ENCODE results near the gene FOXRED2.
A peak's percentile ranks its signal among the peaks of the same experiment; 100 is the strongest.

The FOXRED2 gene

GRCh38 chr22:36464715-36465231 lies 42.1 kb downstream of the FOXRED2 start:
- TF ChIP-seq Cebpa-rat (IDR thresholded peaks at IDR 0.05) = no peak
- Histone ChIP-seq H3K9me3 (no peaks in the 10 kb centered on the region), H3K4me2 (peak overlapping the region; percentile 88), H3K4me3 (no peak overlapping the region), H4K20me1 (no peaks in the 10 kb centered on the region), H3K36me3 (no peaks in the 10 kb centered on the region), H3K4me1 (peaks cover 96% of the 10 kb centered on the region), H3K27me3 (no peaks in the 10 kb centered on the region), H3K27ac (no peak overlapping the region; the same call in 1 of the 2 replicates), H3K9ac (no peak overlapping the region)

DNA sequence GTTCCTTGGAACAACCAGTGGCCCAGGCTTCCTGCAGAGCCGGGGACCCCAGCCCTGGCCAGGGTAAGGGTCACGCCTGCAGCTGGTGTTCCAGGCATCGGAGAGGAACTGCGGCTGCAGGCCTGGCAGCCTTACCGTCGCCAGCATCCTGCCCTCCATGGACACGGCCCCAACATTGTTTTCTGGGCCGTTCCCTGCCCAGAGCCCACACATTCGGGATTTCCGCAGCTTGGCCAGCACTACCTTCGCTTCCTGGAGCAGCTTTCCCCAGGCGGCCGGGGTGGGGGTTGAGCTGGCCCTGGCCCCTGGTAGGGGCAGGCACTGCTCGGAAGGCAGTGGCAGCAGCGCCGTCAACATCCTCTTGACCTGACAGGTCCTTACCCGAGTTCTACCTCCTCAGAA lies 43.1 kb downstream of the FOXRED2 start:
- Histone ChIP-seq H4K20me1 (no peaks in the 10 kb centered on the region), H3K36me3 (no peaks in the 10 kb centered on the region), H3K9ac (no peak overlapping the region), H3K27me3 (no peaks in the 10 kb centered on the region), H3K9me3 (no peaks in the 10 kb centered on the region), H3K4me3 (no peak overlapping the region), H3K27ac (peak overlapping the region; percentile 3; the same call in 1 of the 2 replicates), H3K4me1 (peaks cover 96% of the 10 kb centered on the region), H3K4me2 (peak overlapping the region; percentile 88; the same call in 1 of the 2 replicates)
- no peak for TF ChIP-seq Cebpa-rat (IDR thresholded peaks at IDR 0.05)

DNA sequence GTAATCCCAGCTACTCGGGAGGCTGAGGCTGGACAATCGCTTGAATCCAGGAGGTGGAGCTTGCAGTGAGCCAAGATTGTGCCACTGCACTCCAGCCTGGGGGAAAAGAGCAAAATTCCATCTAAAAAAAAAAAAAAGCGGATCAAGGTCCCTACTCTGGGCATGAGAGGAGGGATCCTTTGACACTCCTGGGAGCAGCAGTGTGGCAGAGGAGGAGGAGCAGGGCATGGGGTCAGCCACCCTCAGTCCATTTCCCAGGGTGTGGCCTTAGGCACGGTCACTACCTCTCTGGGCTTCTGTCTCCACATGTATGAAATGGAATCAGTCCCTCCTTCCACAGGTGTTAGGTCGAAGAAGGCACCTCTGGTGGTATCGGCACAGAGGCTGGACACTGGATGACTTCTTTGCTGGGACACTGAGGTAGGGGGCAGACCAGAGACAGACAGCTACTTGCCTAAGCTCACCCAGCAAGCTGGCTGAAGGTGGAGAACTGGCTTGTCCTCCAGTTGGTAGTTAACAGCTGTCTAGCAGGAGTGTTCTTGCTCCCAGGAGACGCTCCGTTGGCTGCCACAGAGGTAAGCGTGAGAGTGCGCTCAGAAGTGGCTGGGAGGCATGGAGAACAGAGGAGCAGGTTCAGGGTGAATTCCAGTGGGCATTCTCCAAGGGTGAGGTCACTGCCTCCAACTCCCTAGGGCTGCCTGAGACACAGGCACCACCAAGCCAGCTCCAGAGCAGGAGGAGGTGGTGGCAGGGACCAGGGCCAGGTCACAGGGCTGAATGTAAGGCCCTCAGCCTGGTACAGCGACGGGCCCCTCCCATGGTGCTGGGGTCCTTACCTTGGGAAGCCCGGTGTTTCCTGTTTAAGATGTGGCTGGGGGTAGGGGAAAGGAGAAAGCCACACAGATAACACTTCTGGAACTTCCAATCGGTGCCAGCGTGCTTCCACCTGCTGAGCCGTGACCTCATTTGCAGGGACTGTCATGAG lies 44.9 kb downstream of the FOXRED2 start:
- Histone ChIP-seq H3K36me3 (no peaks in the 10 kb centered on the region), H4K20me1 (no peaks in the 10 kb centered on the region), H3K27me3 (no peaks in the 10 kb centered on the region), H3K27ac (peak overlapping the region; percentile 38), H3K4me1 (peaks cover 96% of the 10 kb centered on the region), H3K9ac (0 out of 2 replicates have a peak overlapping the region, but pooled peaks have one; percentile 9), H3K4me3 (no peak overlapping the region), H3K9me3 (no peaks in the 10 kb centered on the region), H3K4me2 (peak overlapping the region; percentile 72)
- TF ChIP-seq Cebpa-rat (IDR thresholded peaks at IDR 0.05) = no peak

DNA sequence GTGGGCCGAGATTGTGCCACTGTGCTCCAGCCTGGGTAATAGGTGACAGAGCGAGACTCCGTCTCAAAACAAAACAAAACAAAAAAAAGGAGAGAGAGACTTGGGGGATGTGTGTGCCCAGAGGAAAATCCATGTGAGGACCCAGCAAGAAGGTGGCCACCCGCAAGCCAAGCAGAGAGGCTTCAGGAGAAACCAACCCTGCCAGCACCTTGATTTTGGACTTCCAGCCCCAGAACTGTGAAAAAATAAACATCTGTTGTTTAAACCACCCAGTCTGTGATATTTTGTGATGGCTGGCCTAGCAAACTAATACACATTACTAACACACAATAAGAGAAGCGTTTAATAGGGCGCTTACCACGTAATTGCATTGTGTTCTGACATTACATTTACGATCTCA lies 46.6 kb downstream of the FOXRED2 start:
- Histone ChIP-seq H4K20me1 (no peaks in the 10 kb centered on the region), H3K36me3 (no peaks in the 10 kb centered on the region), H3K4me3 (no peak overlapping the region), H3K4me1 (peaks cover 96% of the 10 kb centered on the region), H3K27ac (no peak overlapping the region), H3K9ac (no peak overlapping the region), H3K9me3 (no peaks in the 10 kb centered on the region), H3K27me3 (no peaks in the 10 kb centered on the region), H3K4me2 (no peak overlapping the region)
- TF ChIP-seq Cebpa-rat (IDR thresholded peaks at IDR 0.05) = no peak

DNA sequence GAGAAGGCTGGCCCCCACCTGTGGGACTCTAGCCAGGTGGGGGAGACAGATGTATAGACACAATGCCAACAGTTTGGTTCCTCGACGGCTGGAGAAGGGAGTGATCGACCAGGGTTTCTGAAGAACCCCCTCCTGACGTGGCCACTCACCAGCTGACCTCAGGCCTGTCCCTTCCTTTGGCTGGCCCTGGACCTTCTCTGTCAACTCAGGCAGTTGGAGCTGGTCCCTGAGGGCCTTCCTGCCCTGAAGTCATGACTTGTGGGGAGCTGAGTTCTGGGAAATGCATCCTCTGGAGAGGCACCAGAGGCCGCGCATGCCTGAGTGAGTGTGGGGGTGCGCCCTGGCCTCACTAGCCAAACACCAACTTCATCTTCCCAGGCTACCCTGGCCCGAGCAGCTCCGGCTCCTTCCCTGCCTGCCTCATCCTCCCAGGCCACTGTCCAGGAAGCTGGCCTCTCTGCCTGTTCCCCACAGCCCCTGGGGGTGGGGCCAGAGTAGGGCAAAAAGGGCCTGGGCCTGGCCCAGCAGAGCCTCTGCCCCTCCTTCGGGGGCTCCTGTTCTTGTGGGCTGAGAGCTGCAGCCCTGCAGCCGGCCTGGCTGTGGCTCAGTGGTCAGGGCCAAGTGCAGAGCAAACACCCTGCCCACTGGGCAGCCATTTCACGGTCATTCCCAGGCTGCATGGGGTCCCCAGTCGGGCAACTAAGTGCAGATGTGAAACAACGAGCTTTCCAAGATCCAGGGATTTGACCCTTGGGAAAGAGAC lies 49.0 kb downstream of the FOXRED2 start:
- no peak overlapping the region for H3K9ac ChIP-seq

GRCh38 chr22:36456464-36456845 lies 50.4 kb downstream of the FOXRED2 start:
- Histone ChIP-seq H4K20me1 (no peaks in the 10 kb centered on the region), H3K4me3 (no peak overlapping the region), H3K9ac (no peak overlapping the region), H3K36me3 (no peaks in the 10 kb centered on the region), H3K27ac (0 out of 2 replicates have a peak overlapping the region, but pooled peaks have one; percentile 87), H3K9me3 (no peaks in the 10 kb centered on the region), H3K27me3 (no peaks in the 10 kb centered on the region), H3K4me1 (peaks cover 99% of the 10 kb centered on the region), H3K4me2 (peak overlapping the region; percentile 98)
- no peak for TF ChIP-seq Cebpa-rat (IDR thresholded peaks at IDR 0.05)

More for the DNA sequence above, 49.0 kb downstream of the FOXRED2 start:
- Histone ChIP-seq H3K9me3 (no peaks in the 10 kb centered on the region), H3K4me1 (peaks cover 98% of the 10 kb centered on the region), H3K27me3 (no peaks in the 10 kb centered on the region), H3K27ac (peak overlapping the region; percentile 76), H3K36me3 (no peaks in the 10 kb centered on the region), H3K4me3 (no peak overlapping the region), H3K4me2 (peak overlapping the region; percentile 86), H4K20me1 (no peaks in the 10 kb centered on the region)
- TF ChIP-seq Cebpa-rat (IDR thresholded peaks at IDR 0.05) = no peak

DNA sequence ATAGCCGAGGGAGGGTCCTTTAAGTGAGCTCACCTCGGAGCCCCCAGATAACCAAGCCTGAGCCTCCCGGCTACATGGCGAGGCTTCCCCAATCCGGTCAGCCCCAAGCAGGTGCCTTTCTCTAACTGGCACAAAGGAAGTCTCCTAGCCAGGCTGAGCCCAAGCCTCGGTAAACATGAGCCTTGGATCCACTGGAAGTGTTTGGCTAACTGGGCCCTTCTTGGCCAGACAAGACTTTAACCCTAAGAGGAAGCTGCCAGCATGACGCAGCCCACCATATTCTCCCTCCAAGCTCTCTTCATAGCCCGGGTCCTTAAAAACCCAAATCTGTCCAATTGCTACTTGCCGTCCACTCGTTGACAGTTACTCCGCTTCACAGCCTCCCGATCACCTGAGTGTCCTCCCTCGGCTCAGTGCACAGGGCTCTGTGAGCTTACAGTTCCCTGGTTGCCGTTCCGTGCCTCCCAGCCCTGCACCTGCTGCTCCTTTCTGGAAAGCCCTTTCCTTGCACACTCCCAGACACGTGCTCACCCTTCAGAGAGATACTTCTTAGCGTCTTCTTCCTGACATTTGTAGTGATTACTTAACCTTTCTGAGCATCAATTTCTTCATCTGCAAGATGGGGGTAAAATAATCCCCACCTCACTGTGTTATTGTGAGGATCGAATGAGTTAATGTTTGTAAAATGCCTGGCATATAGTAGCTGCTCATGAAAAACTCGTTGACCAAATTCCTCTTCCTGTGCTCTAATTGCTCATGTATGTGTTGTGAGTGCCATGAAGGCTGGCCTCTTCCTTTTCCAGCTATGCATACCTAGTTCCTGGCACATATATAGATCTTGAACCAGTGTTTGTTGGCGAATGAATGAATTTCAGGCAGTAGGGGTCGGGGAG lies 51.0 kb downstream of the FOXRED2 start:
- peaks cover 99% of the 10 kb centered on the region for H3K4me1 ChIP-seq
- H3K27ac ChIP-seq = peak overlapping the region; percentile 87
- no peaks in the 10 kb centered on the region for H3K9me3 ChIP-seq
- H3K36me3 ChIP-seq = no peaks in the 10 kb centered on the region
- TF ChIP-seq Cebpa-rat (IDR thresholded peaks at IDR 0.05) = no peak
- H3K9ac ChIP-seq = peak overlapping the region; percentile 77
- H3K27me3 ChIP-seq = no peaks in the 10 kb centered on the region
- H3K4me2 ChIP-seq = peak overlapping the region; percentile 98
- H4K20me1 ChIP-seq = no peaks in the 10 kb centered on the region
- H3K4me3 ChIP-seq = peak overlapping the region; percentile 60

GRCh38 chr22:36454916-36455570 lies 51.8 kb downstream of the FOXRED2 start:
- H3K36me3 ChIP-seq = no peaks in the 10 kb centered on the region
- TF ChIP-seq Cebpa-rat (IDR thresholded peaks at IDR 0.05) = no peak
- peak overlapping the region; percentile 60 for H3K4me3 ChIP-seq
- H3K9me3 ChIP-seq = no peaks in the 10 kb centered on the region
- H3K9ac ChIP-seq = peak overlapping the region; percentile 77
- no peaks in the 10 kb centered on the region for H4K20me1 ChIP-seq
- H3K4me1 ChIP-seq = peaks cover 99% of the 10 kb centered on the region
- H3K4me2 ChIP-seq = peak overlapping the region; percentile 98
- no peaks in the 10 kb centered on the region for H3K27me3 ChIP-seq
- H3K27ac ChIP-seq = peak overlapping the region; percentile 87
